ENCODE measurements around the gene SNX11.

The SNX11 gene

DNA sequence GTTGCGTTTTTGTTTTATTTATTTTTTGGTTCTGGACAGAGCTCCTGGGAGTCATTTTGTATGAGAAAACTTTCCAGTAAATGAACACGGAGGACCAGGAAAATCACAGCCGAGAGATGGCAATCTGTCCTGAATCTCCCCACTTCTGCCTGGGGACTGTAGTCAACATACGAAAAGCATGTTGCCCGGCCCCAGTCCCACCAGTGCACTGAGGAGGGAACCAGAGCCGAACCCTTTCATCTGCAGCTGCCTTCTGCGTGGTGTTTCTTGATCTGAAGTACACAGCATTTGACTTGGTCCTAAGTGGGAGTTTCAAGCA, 18.9 kb downstream of the SNX11 start:
- no peak for TF ChIP-seq ZFX (IDR thresholded peaks at IDR 0.05)
- TF ChIP-seq, protein P1, sequence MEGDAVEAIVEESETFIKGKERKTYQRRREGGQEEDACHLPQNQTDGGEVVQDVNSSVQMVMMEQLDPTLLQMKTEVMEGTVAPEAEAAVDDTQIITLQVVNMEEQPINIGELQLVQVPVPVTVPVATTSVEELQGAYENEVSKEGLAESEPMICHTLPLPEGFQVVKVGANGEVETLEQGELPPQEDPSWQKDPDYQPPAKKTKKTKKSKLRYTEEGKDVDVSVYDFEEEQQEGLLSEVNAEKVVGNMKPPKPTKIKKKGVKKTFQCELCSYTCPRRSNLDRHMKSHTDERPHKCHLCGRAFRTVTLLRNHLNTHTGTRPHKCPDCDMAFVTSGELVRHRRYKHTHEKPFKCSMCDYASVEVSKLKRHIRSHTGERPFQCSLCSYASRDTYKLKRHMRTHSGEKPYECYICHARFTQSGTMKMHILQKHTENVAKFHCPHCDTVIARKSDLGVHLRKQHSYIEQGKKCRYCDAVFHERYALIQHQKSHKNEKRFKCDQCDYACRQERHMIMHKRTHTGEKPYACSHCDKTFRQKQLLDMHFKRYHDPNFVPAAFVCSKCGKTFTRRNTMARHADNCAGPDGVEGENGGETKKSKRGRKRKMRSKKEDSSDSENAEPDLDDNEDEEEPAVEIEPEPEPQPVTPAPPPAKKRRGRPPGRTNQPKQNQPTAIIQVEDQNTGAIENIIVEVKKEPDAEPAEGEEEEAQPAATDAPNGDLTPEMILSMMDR (conservative IDR thresholded peaks at IDR 0.05), result no peak
- no peak overlapping the region for H3K27ac ChIP-seq

DNA sequence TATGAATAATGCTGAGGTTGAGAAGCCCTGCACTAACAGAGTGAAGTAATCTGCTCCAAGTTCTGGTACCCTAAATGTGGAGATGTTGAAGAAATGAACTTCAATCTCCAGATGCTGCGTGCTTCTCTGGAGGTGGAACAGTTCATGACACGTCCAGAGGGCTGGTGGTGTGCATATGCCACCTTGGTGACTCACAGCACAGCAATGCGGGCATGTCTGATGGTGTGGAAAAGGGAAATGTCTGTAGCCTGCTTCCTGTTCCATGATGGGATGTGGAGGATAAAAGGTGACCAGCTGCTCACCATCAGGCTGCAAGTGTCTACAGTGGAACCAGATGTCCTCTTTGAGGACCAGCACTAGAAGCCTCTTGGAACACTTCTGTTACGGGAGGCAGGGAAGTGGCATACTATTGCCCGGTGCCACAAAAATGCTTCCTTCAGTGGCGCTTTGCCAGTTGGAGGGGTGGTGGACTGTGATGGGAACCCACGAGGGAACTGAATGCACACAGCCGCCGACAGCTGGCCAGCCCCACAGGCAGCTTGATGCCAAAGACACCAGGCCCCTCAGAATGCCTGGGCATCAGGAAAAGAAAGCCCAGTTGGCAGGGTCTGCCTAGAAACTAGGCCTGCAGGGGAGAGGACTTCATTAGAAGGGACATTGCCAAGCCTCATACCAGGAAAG, 19.9 kb downstream of the SNX11 start:
- TF ChIP-seq, protein P1 (conservative IDR thresholded peaks at IDR 0.05), result no peak
- no peak for TF ChIP-seq ZFX (IDR thresholded peaks at IDR 0.05)
- H3K27ac ChIP-seq, result no peak overlapping the region

DNA sequence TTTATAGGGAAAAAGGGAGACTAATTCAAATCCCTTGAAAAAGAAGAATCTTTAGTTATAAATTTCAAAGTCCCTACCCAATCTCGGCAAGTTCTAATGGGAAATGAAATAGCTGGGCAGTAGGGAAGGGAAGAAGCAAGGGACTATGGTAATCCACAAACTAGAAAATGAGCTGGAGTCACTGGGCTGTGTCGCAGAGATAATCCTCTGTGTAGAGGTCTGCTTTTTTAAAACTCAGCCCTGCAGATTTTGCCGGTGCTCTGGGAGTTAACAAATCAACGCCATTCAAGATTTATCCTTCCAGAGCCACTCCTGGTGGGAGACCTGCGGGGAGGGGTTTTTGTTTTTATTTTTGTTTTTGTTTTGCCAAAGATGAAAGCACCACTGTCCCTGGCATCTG, 20.8 kb downstream of the SNX11 start:
- H3K27ac ChIP-seq, result no peak overlapping the region
- TF ChIP-seq, protein P1 (conservative IDR thresholded peaks at IDR 0.05), result no peak
- TF ChIP-seq ZFX (IDR thresholded peaks at IDR 0.05), result no peak

DNA sequence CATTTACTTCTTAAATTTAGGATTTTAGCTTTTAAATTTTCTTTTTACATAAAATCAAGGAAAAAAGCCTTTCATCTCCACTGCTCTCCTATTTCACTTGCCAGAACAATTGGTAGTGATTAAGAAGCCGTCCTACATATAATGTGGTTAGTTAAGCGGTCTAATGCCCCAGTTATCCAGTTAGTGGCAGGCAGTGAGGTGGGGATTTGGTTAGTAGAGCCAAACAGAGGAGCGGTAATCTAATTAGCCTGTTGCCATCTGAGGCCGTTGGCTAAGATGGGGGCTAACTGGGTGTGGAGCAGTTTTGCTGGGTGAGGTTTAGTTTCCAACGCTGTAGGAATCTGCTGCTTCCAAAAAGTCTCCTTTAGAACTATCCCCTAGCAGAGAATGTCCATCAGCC, 22.4 kb downstream of the SNX11 start:
- no peak overlapping the region for H3K27ac ChIP-seq
- TF ChIP-seq ZFX (IDR thresholded peaks at IDR 0.05), result no peak
- TF ChIP-seq, protein P1 (conservative IDR thresholded peaks at IDR 0.05), result no peak

DNA sequence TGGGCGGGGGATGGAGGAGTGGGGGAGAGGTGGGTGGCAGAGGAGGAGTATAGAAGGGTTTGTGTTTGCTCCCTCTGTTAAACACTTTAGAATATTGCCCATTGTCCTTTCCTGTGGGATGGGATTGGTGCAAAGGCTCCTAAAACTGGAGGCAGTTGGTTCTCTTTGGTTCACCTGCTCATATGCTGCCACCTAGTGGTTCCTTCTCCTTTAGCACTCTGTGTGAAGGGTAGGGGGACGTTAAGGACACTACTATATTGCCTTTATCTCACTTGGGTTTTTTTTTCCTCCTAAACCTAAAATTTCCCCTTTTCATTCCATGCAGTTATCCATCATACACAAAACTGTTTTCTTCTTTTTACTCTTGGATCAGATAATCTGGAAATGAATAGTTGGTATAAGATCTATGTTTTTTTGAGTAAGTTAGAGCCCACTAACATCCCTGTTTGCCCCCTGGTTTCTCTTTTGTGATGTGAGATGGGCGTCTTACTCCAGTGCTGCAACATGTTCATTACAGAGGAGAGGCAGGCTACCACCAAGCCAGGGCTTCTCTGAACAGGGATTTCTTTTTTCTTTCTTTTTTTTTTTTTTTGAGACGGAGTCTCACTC, 23.8 kb downstream of the SNX11 start:
- no peak overlapping the region for H3K27ac ChIP-seq
- TF ChIP-seq ZFX (IDR thresholded peaks at IDR 0.05), result no peak
- TF ChIP-seq, protein P1 (conservative IDR thresholded peaks at IDR 0.05), result peak; percentile 91

DNA sequence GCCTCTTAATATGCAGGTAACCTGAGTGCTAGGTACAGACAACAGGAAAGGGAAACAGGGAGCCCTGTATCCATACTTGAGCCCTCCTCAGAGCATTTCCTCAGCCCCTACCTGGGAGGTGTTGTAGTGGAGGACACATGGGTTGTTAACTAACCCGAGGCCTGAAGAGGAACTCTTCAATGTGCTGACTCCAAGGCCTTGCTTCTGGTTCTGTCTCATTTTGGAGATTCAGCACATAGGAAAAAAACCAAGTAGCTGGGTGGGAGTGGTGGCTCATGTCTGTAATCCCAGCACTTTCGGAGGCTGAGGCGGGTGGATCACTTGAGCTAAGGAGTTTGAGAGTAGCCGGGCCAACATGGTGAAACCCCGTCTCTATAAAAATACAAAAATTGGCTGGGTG, 24.8 kb downstream of the SNX11 start:
- TF ChIP-seq, protein P1 (conservative IDR thresholded peaks at IDR 0.05), result no peak
- TF ChIP-seq ZFX (IDR thresholded peaks at IDR 0.05), result no peak
- no peak overlapping the region for H3K27ac ChIP-seq

DNA sequence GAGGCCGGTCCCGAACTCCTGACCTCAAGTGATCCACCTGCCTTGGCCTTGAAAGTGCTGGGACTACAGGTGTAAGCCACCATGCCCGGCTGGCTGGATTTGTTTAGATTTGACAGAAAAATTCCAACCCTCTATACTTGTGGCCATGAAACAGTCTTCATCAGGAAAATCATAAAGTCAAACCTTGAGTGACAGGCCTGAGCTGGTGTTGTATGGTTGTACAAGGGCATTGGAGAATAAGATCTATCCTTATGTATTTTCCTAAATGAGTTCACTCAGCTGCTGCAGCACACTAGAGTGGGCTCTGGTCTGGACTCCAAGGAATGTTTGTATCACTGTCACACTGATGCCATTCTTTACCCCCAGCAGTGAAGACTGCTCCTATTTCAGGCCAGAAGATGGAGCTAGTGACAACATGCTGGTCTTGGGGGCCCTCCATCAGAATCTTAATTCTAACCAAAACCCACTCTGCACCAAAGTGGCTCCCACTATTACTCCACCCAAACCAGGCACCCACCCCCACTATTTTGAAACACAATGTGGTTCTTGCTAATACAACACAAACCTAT, 27.4 kb downstream of the SNX11 start:
- TF ChIP-seq, protein P1 (conservative IDR thresholded peaks at IDR 0.05), result peak; percentile 23
- no peak for TF ChIP-seq ZFX (IDR thresholded peaks at IDR 0.05)
- H3K27ac ChIP-seq, result no peak overlapping the region

Measured in C4-2B (cell line).